ENCODE results near the gene SELENOO. TPM values are rescaled to one million over a fixed set of nuclear protein-coding genes. Genes with fewer than 3 reads are reported as not detected.

SELENOO gene
- total RNA-seq, 1 experiment from 2014 or later, result 41.3 TPM

DNA sequence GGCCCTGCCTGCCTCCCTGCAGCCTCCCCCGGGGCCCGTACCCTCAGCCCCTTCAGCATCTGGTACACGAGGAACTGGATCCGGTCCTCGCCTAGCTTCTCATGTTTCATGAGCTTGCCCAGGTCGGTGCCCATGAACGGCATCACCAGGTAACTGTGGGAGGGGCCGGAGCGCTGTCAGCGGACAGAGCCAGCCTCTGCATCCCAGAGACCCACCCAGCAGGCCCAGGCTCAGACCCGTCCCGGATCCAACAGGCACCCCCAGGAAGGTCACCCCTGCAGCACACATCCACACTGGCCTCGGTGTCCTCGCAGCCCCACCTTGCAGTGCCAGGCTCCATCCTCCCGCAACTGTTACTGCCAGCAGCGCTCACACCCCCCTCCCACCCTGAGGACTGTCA lies 56.2 kb downstream of the SELENOO start:
- no peak overlapping the region for H3K4me3 ChIP-seq (ENCODE audit: low read depth, low read length, poor library complexity, severe bottlenecking)
- TF ChIP-seq EZH2 (IDR thresholded peaks at IDR 0.05; ENCODE audit: borderline replicate concordance, low read depth, low read length, poor library complexity, severe bottlenecking), result no peak
- TF ChIP-seq, protein P1, sequence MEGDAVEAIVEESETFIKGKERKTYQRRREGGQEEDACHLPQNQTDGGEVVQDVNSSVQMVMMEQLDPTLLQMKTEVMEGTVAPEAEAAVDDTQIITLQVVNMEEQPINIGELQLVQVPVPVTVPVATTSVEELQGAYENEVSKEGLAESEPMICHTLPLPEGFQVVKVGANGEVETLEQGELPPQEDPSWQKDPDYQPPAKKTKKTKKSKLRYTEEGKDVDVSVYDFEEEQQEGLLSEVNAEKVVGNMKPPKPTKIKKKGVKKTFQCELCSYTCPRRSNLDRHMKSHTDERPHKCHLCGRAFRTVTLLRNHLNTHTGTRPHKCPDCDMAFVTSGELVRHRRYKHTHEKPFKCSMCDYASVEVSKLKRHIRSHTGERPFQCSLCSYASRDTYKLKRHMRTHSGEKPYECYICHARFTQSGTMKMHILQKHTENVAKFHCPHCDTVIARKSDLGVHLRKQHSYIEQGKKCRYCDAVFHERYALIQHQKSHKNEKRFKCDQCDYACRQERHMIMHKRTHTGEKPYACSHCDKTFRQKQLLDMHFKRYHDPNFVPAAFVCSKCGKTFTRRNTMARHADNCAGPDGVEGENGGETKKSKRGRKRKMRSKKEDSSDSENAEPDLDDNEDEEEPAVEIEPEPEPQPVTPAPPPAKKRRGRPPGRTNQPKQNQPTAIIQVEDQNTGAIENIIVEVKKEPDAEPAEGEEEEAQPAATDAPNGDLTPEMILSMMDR (conservative IDR thresholded peaks at IDR 0.05; ENCODE audit: low read depth, low read length), result no peak
- intact Hi-C loops (cut with micrococcal nuclease; ENCODE audit: unreplicated experiment), result no loop called here
- no peak for DNase-seq (ENCODE audit: low spot score)
- H3K9me3 ChIP-seq (ENCODE audit: low read depth, low read length, poor library complexity, severe bottlenecking), result no peaks in the 10 kb centered on the region
- H3K4me1 ChIP-seq (ENCODE audit: insufficient read depth, low read length, poor library complexity, severe bottlenecking), result peaks cover 3% of the 10 kb centered on the region
- H3K27ac ChIP-seq (ENCODE audit: low read depth, low read length, poor library complexity, severe bottlenecking), result no peak overlapping the region
- ChIA-PET CTCF (no interaction called here), POLR2A (ENCODE audit: low non-redundant PET) (no interaction called here)
- BruUV-seq (replicated peaks), result no TSS peak
- H3K36me3 ChIP-seq (ENCODE audit: insufficient read depth, low read length, poor library complexity, severe bottlenecking), result no peaks in the 10 kb centered on the region
- no peaks in the 10 kb centered on the region for H3K27me3 ChIP-seq (replicated peaks; ENCODE audit: insufficient read depth, low read depth, low read length, poor library complexity)

DNA sequence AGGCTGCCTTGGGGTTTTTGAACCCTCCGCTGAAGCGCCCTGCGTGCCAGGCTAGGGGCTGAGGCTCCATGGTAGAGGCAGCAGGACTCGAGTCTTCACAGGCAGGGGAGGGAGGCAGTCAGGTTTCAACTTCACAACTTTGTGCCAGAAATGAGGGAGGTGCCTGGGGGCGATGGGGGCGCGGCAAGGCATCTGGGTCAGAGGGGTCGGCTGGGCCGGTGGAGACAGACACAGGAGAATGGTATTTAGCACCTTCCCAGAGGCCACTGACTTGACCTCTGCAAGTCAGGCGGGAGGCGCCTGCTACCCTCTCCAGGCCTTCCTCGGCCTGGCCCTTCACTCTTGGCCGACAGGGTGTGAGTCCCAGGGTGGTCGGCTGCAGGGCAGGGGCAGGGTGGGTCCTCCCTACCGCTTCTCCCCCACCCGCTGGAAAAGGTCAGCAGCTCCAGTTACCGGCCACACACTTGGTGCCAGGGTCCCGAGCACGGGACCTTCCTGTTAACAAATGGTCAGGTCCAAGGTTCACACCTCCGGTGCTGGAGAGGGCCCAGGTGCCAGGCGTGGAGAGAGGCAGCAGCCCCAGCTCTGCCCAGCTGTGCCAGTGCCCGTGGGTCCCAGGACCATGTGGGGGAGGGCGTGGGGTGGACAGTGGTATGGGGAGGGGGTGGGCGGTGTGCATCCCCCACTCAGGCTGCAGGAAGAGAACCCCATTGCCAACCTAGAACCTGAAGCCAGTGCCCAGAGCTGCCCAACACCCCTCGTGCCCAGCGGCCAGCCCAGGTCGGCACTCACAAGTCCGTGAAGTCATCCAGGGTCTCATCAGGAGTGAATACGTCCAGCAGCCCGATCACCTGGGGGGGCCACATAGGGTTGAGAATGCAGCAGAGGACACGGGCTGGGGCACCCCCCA lies 56.9 kb downstream of the SELENOO start:
- Histone ChIP-seq H3K4me1 (ENCODE audit: insufficient read depth, low read length, poor library complexity, severe bottlenecking) (peaks cover 9% of the 10 kb centered on the region), H3K36me3 (ENCODE audit: insufficient read depth, low read length, poor library complexity, severe bottlenecking) (no peaks in the 10 kb centered on the region), H3K27me3 (replicated peaks; ENCODE audit: insufficient read depth, low read depth, low read length, poor library complexity) (no peaks in the 10 kb centered on the region), H3K9me3 (ENCODE audit: low read depth, low read length, poor library complexity, severe bottlenecking) (no peaks in the 10 kb centered on the region), H3K27ac (ENCODE audit: low read depth, low read length, poor library complexity, severe bottlenecking) (no peak overlapping the region), H3K4me3 (ENCODE audit: low read depth, low read length, poor library complexity, severe bottlenecking) (no peak overlapping the region)
- DNase-seq (ENCODE audit: low spot score), result no peak
- TF ChIP-seq, protein P1 (conservative IDR thresholded peaks at IDR 0.05; ENCODE audit: low read depth, low read length), result no peak
- no peak for TF ChIP-seq EZH2 (IDR thresholded peaks at IDR 0.05; ENCODE audit: borderline replicate concordance, low read depth, low read length, poor library complexity, severe bottlenecking)
- intact Hi-C loops (cut with micrococcal nuclease; ENCODE audit: unreplicated experiment), result no loop called here
- POLR2A ChIA-PET (ENCODE audit: low non-redundant PET), result no interaction called here
- CTCF ChIA-PET, result no interaction called here
- BruUV-seq (replicated peaks), result no TSS peak

DNA sequence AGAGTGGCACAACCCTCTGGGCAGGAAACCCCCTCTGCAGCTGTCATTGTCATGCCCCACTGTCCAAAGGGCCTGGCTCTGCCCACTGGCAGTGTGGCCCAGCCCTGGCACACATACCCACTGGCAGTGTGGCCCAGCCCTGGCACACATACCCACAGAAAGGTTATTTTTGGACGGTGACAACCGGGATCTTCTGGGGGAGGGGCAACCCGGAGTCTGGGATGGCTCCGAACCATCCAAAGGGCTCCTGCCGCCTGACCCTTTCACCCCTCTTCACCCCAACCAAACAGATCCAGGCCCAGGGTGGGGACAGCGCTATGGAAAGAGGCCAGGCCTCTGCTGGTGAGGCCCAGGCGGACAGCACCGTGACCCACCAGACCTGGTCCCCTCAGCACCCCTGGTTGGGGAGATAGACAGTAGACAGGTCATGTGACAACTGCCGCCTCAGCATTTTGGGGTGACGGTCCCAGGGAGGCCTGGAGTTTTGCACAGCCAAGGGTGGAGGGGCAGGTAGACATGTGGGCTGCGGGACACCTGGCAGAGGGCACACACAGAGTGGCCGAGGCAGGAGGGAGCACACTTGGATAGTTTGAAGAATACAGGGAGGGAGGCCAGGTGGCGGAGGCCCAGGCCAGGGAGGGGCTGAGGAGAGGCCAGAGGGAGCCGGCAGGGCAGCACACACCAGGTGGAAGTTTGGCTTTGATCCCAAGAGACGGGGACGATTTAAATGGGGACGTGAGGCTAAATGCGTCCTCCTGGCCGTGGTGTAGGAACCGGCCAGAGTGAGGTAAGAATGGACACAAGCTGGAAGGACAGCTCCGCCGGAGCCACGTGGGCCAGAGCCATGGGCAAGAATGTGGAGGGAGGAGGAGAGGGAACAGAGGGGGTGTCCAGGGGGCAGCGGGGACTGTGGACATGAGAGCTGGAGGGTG lies 57.8 kb downstream of the SELENOO start:
- ChIA-PET CTCF (no interaction called here), POLR2A (ENCODE audit: low non-redundant PET) (no interaction called here)
- Histone ChIP-seq H3K27ac (ENCODE audit: low read depth, low read length, poor library complexity, severe bottlenecking) (no peak overlapping the region), H3K4me3 (ENCODE audit: low read depth, low read length, poor library complexity, severe bottlenecking) (no peak overlapping the region), H3K27me3 (replicated peaks; ENCODE audit: insufficient read depth, low read depth, low read length, poor library complexity) (no peaks in the 10 kb centered on the region), H3K9me3 (ENCODE audit: low read depth, low read length, poor library complexity, severe bottlenecking) (no peaks in the 10 kb centered on the region), H3K36me3 (ENCODE audit: insufficient read depth, low read length, poor library complexity, severe bottlenecking) (no peaks in the 10 kb centered on the region), H3K4me1 (ENCODE audit: insufficient read depth, low read length, poor library complexity, severe bottlenecking) (peaks cover 11% of the 10 kb centered on the region)
- TF ChIP-seq EZH2 (IDR thresholded peaks at IDR 0.05; ENCODE audit: borderline replicate concordance, low read depth, low read length, poor library complexity, severe bottlenecking), result no peak
- TF ChIP-seq, protein P1 (conservative IDR thresholded peaks at IDR 0.05; ENCODE audit: low read depth, low read length), result no peak
- intact Hi-C loops (cut with micrococcal nuclease; ENCODE audit: unreplicated experiment), result no loop called here
- BruUV-seq (replicated peaks), result no TSS peak
- DNase-seq (ENCODE audit: low spot score), result no peak

Measured in A673 (cell line).